Islet precursor cell (in vitro differentiated cells): ENCODE measurements around the gene ARHGAP31.
"Not testable (repeated sequence)": the region's sequence is repeated elsewhere in the genome, so short reads cannot be mapped to it uniquely, and the experiment has no call there.

Experiments
- DNase-seq: peaks from one replicate; pipeline ENCODE4 v3.0.0-alpha.2; 2018

The ARHGAP31 gene

GRCh38 chr3:119294696-119295671 lies 801 bp downstream of the ARHGAP31 start:
- DNase-seq = peak; percentile 73

GRCh38 chr3:119295816-119296726 lies 1.9 kb downstream of the ARHGAP31 start:
- DNase-seq = no peak

GRCh38 chr3:119296727-119297122 lies 2.5 kb downstream of the ARHGAP31 start:
- no peak for DNase-seq

- DNase-seq = no peak
Measured at GRCh38 chr3:119297169-119297568, 3.0 kb downstream of the ARHGAP31 start.

- DNase-seq = no peak
Measured at GRCh38 chr3:119298565-119298941, 4.4 kb downstream of the ARHGAP31 start.

GRCh38 chr3:119300991-119301391 lies 6.8 kb downstream of the ARHGAP31 start:
- no peak for DNase-seq

GRCh38 chr3:119301662-119302061 lies 7.5 kb downstream of the ARHGAP31 start:
- no peak for DNase-seq

- no peak for DNase-seq
Measured at GRCh38 chr3:119302697-119303551, 8.7 kb downstream of the ARHGAP31 start.

- peak; percentile 78 for DNase-seq
Measured at GRCh38 chr3:119304201-119304713, 10.1 kb downstream of the ARHGAP31 start.

GRCh38 chr3:119305286-119305685 lies 11.1 kb downstream of the ARHGAP31 start:
- DNase-seq = no peak

GRCh38 chr3:119306378-119306777 lies 12.2 kb downstream of the ARHGAP31 start:
- not testable (repeated sequence) for DNase-seq

- DNase-seq = no peak
Measured at GRCh38 chr3:119308355-119308754, 14.2 kb downstream of the ARHGAP31 start.

- DNase-seq = no peak
Measured at GRCh38 chr3:119309591-119309990, 15.4 kb downstream of the ARHGAP31 start.

GRCh38 chr3:119310071-119310470 lies 15.9 kb downstream of the ARHGAP31 start:
- DNase-seq = peak; percentile 97

GRCh38 chr3:119311081-119311925 lies 17.1 kb downstream of the ARHGAP31 start:
- peak; percentile 94 for DNase-seq

- DNase-seq = no peak
Measured at GRCh38 chr3:119313461-119313860, 19.3 kb downstream of the ARHGAP31 start.

- DNase-seq = no peak
Measured at GRCh38 chr3:119314821-119315220, 20.6 kb downstream of the ARHGAP31 start.

GRCh38 chr3:119315600-119316312 lies 21.6 kb downstream of the ARHGAP31 start:
- DNase-seq = no peak

GRCh38 chr3:119316313-119316670 lies 22.1 kb downstream of the ARHGAP31 start:
- DNase-seq = no peak

- DNase-seq = no peak
Measured at GRCh38 chr3:119318876-119319275, 24.7 kb downstream of the ARHGAP31 start.

GRCh38 chr3:119319311-119319710 lies 25.1 kb downstream of the ARHGAP31 start:
- no peak for DNase-seq
